ENCODE measurements around the gene KCTD17.

DNA sequence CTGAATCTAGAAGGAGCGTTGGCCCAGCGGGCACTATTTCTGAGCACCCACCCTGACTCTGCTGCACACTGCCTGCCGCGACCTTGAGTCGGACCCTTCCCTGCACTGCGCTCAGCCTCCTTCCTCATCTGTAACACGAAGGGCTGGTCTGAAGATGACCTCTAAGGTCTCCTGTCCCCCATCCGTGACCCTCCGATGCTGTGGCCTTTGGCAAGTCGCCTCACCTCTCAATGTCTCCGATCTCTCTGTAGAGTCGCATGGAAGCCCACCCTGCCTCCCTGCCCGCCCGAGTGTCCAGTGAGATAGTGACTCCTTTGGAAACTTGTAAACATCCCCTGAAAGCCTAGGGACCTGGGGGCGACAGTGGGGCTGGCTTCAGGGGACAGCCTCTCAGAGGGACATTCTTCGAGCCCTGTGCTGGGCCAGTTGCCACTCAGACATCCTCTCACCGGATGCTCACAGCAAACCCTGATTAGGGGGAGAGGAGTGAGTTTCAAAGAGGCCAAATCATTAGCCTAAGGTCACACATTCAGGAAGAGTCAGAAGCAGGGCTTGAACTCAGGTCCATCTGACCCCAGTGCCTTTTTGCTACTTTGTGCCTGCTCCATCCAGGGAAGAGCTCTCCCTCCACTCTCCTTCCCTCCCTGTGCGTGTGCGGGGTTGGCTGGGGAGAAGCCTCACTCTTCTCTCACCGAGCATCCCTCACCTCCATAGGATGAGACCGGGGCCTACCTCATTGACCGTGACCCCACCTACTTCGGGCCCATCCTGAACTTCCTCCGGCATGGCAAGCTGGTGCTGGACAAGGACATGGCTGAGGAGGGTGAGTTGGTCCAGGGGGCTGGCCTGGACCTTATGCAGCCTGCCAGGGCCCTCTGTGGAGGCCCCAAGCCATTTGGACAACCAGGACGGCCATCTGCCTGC, 1.1 kb downstream of the KCTD17 start:
- TF ChIP-seq GATA2 (IDR thresholded peaks at IDR 0.05; ENCODE audit: low read depth, low read length) (no peak), GATA3 (IDR thresholded peaks at IDR 0.05; ENCODE audit: low read depth, low read length) (no peak)

All from SH-SY5Y (cell line).